Caco-2 (cell line): ENCODE results near the gene ELOVL1. TPM values are rescaled to one million over a fixed set of nuclear protein-coding genes. Genes with fewer than 3 reads are reported as not detected.

Experiments
- BruUV-seq: library from RNA; stranded (reverse); fragments of 400-500 nt; replicated peaks from 2 replicates; lab custom pipeline; 2021; lab: Mats Ljungman, UMichigan
- CTCF ChIA-PET: fragments of 300-600 bp; sonication (Branson Sonifier 250); formaldehyde crosslinking; loops from one replicate; lab custom pipeline; 2022; ENCODE audit warnings: antibody characterized with exemption; lab: Charles Lee
- POLR2A ChIA-PET: fragments of 300-600 bp; sonication (Branson Sonifier 250); formaldehyde crosslinking; loops from one replicate; lab custom pipeline; 2022; ENCODE audit warnings: antibody characterized with exemption; lab: Charles Lee
- DNase-seq, 2 experiments: peaks; one replicate each; pipeline versions ENCODE4 v3.0.0 to v3.0.0-alpha.2; 2020 to 2022
- H3K27me3 ChIP-seq: replicated peaks from 2 replicates; pipeline ENCODE4 v1.6.0; 2011; ENCODE audit warnings: low read length; ENCODE audit not compliant: control insufficient read depth, insufficient read depth
- H3K36me3 ChIP-seq: 2 replicates; pipeline ENCODE4 v1.5.1; 2011; ENCODE audit warnings: low read length; ENCODE audit not compliant: control insufficient read depth, insufficient read depth
- H3K4me1 ChIP-seq: fragments of 250-450 bp; sonication (Bioruptor Pico); 2 replicates; pipeline ENCODE4 v1.5.1; 2020; ENCODE audit warnings: mild to moderate bottlenecking
- H3K4me3 ChIP-seq: 2 replicates; pipeline ENCODE4 v1.5.1; 2011; ENCODE audit warnings: low read depth, mild to moderate bottlenecking, control low read depth, low read length
- H3K9me3 ChIP-seq: fragments of 250-450 bp; sonication (Bioruptor Pico); 2 replicates; pipeline ENCODE4 v1.5.1; 2020; ENCODE audit warnings: mild to moderate bottlenecking, moderate library complexity
- H3K27ac Mint-ChIP-seq: one replicate; pipeline ENCODE4 v1.8.0; 2022; ENCODE audit warnings: mixed read lengths; ENCODE audit not compliant: unreplicated experiment
- H3K27me3 Mint-ChIP-seq: one replicate; pipeline ENCODE4 v1.8.0; 2022; ENCODE audit warnings: mixed read lengths; ENCODE audit not compliant: insufficient read depth, unreplicated experiment
- H3K36me3 Mint-ChIP-seq: one replicate; pipeline ENCODE4 v1.8.0; 2022; ENCODE audit warnings: mild to moderate bottlenecking, mixed read lengths; ENCODE audit not compliant: insufficient read depth, unreplicated experiment
- H3K4me1 Mint-ChIP-seq: one replicate; pipeline ENCODE4 v1.8.0; 2022; ENCODE audit warnings: low read depth, mixed read lengths; ENCODE audit not compliant: unreplicated experiment
- H3K4me3 Mint-ChIP-seq: one replicate; pipeline ENCODE4 v1.8.0; 2022; ENCODE audit warnings: mild to moderate bottlenecking, moderate library complexity, mixed read lengths; ENCODE audit not compliant: unreplicated experiment
- H3K9me3 Mint-ChIP-seq: one replicate; pipeline ENCODE4 v1.8.0; 2022; ENCODE audit warnings: mixed read lengths; ENCODE audit not compliant: unreplicated experiment
- intact Hi-C: fragments of 100-400 bp; cut with micrococcal nuclease; formaldehyde crosslinking; loops from one replicate; pipeline ENCODE4 v1.10.0; 2022; ENCODE audit not compliant: unreplicated experiment
- total RNA-seq: library from RNA; stranded (reverse); gene quantifications from 2 replicates; pipeline ENCODE4 v1.2.3, GENCODE V29; 2022
- TF ChIP-seq, protein P1 (sequence below), 2 experiments: fragments of 200-600 bp in 1 of 2; IDR thresholded peaks; 1 replicate in 1 of 2; 2 replicates in 1 of 2; pipeline versions ENCODE4 v1.5.1 to v1.8.0; 2011 to 2022; ENCODE audit warnings: antibody characterized with exemption in 1 of 2, control low read depth in 1 of 2, inconsistent platforms in 1 of 2, low read depth in 1 of 2, low read length in 1 of 2, mild to moderate bottlenecking in 1 of 2, moderate library complexity in 1 of 2; ENCODE audit not compliant: insufficient read depth in 1 of 2, severe bottlenecking in 1 of 2, unreplicated experiment in 1 of 2

Gene ELOVL1
- total RNA-seq, 1 experiment from 2014 or later, result 66.8 TPM

DNA sequence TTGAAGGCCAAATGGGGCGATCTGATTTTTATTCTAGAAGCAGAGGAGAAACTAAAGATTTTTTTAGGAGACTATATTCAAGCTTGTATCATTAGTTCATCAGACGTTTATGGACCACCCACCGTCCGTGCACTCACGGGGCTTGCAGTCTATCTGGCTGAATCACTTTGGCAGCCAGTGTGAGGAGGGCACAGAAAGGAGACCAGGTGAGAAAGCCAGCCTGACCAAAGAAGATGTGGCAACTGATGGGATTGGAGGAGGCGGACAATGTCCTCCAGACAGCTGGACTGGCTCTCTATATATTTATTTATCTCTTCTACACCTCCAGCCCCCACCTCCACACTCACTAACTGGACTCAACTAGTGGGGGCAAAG is 822 bp upstream of the ELOVL1 start:
- TF ChIP-seq, protein P1, sequence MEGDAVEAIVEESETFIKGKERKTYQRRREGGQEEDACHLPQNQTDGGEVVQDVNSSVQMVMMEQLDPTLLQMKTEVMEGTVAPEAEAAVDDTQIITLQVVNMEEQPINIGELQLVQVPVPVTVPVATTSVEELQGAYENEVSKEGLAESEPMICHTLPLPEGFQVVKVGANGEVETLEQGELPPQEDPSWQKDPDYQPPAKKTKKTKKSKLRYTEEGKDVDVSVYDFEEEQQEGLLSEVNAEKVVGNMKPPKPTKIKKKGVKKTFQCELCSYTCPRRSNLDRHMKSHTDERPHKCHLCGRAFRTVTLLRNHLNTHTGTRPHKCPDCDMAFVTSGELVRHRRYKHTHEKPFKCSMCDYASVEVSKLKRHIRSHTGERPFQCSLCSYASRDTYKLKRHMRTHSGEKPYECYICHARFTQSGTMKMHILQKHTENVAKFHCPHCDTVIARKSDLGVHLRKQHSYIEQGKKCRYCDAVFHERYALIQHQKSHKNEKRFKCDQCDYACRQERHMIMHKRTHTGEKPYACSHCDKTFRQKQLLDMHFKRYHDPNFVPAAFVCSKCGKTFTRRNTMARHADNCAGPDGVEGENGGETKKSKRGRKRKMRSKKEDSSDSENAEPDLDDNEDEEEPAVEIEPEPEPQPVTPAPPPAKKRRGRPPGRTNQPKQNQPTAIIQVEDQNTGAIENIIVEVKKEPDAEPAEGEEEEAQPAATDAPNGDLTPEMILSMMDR (IDR thresholded peaks at IDR 0.05; ENCODE audit: insufficient read depth in 1 of 2, low read depth in 1 of 2, low read length in 1 of 2, severe bottlenecking in 1 of 2, unreplicated experiment in 1 of 2), result no peak
- peaks cover 34% of the 10 kb centered on the region for H3K4me1 ChIP-seq
- H3K27me3 ChIP-seq, result no peaks in the 10 kb centered on the region
- H3K4me3 Mint-ChIP-seq, result peak overlapping the region; percentile 79
- intact Hi-C loops, result loop anchor here (1.0 kb wide), 2 partner anchors 21 to 46 kb away; partner anchors contain the start of genes MED8 and SZT2
- peaks cover 3% of the 10 kb centered on the region for H3K36me3 ChIP-seq
- CTCF ChIA-PET, result interaction anchor here (0.7 to 3.1 kb wide), 3 partner anchors 10 to 142 kb away, joined by 3 to 36 read pairs (median 4); partner anchors contain the start of genes C1orf210 and CDC20
- POLR2A ChIA-PET, result interaction anchor here (0.6 to 2.8 kb wide), 9 partner anchors 8 to 282 kb away, joined by 3 to 19 read pairs (median 6); partner anchors contain the start of genes C1orf210, CDC20, MED8 and TMEM125
- H3K27me3 Mint-ChIP-seq, result no peaks in the 10 kb centered on the region
- H3K4me1 Mint-ChIP-seq, result peaks cover 25% of the 10 kb centered on the region
- BruUV-seq, result TSS peak; percentile 86
- peaks cover 24% of the 10 kb centered on the region for H3K36me3 Mint-ChIP-seq
- H3K9me3 Mint-ChIP-seq, result no peaks in the 10 kb centered on the region
- peak overlapping the region; percentile 84 for H3K27ac Mint-ChIP-seq
- no peaks in the 10 kb centered on the region for H3K9me3 ChIP-seq
- DNase-seq, result peak in 1 of 2 experiments; percentile 24
- peak overlapping the region; percentile 76 for H3K4me3 ChIP-seq

DNA sequence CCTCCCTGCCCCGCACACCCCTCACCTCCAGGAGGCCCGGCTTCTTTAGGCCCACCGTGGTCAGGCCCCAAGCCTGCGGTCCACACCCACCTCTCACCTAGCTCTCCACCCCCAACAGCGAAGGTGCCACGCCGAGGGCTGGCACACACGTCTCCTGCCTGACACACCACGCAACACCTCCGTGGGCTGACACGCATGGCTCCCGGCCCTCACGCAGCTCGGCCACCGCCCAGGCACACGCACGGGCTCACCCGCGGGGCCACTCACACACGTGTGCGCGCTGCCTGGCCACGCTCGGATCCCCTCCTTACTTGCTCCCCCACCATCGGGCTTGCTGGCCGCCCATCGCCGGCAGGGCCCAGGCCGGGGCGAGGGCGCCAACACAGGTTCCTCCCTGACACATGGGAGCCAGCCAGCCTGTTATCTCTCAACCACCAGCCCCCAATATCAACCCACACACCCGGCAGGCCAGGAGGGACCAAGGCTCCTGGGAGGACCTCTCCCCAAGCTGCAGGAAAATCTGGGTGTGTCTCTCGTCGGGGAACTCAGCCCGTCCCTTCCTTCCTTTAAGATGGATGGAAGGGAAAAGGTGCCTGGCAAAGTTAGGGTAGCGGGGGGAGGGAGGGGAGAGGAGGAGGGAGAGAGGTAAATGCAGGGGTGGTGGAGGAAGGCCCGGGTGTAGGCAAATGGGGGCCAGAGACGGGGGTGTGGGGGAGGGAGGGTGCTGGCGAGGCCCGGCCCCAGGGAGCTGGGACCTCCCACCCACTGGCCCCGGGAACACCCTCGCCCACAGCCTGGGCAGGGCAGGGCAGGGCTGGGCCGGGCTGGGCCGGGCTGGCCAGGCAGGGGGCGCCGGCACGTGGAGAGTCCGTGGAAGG is 546 bp downstream of the ELOVL1 start:
- H3K9me3 Mint-ChIP-seq, result no peaks in the 10 kb centered on the region
- peak overlapping the region; percentile 81 for H3K27ac Mint-ChIP-seq
- TSS peak; percentile 39 for BruUV-seq
- H3K27me3 Mint-ChIP-seq, result no peaks in the 10 kb centered on the region
- peaks cover 38% of the 10 kb centered on the region for H3K36me3 Mint-ChIP-seq
- peak overlapping the region; percentile 79 for H3K4me3 Mint-ChIP-seq
- H3K27me3 ChIP-seq, result no peaks in the 10 kb centered on the region
- CTCF ChIA-PET, result interaction anchor here (0.6 to 3.1 kb wide), 8 partner anchors 9 to 1501 kb away, joined by 3 to 36 read pairs (median 4); partner anchors contain the start of genes C1orf210 and CDC20
- TF ChIP-seq, protein P1 (IDR thresholded peaks at IDR 0.05; ENCODE audit: insufficient read depth in 1 of 2, low read depth in 1 of 2, low read length in 1 of 2, severe bottlenecking in 1 of 2, unreplicated experiment in 1 of 2), result no peak
- H3K4me1 ChIP-seq, result peaks cover 31% of the 10 kb centered on the region
- DNase-seq, result no peak
- H3K4me1 Mint-ChIP-seq, result peaks cover 25% of the 10 kb centered on the region
- H3K4me3 ChIP-seq, result peak overlapping the region; percentile 76
- intact Hi-C loops, result no loop called here
- no peaks in the 10 kb centered on the region for H3K9me3 ChIP-seq
- peaks cover 4% of the 10 kb centered on the region for H3K36me3 ChIP-seq
- POLR2A ChIA-PET, result interaction anchor here (0.6 to 2.8 kb wide), 10 partner anchors 9 to 161 kb away, joined by 4 to 19 read pairs (median 9); partner anchors contain the start of genes C1orf210, CDC20 and MED8

DNA sequence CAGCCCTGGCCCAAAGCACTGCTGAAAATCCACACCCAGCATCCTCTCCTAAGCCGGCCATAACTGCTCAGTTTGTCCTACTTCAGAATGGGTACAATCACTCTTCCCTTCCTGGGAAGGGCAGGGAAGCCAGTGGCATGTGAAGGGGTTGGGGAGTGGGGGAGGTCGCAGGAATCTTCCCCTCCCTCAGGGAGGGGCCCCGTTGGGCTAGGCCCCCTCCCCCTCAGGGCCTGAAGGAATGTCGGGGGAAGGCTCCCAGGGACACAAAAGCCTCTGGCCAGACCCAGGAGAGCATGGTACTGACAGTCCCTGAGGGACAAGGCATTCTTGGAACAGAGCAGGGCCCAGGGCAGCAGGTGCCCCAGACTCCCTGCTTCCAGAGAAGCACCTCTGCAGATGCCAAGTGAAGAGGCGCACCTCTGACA is 1.2 kb downstream of the ELOVL1 start:
- Mint-ChIP-seq H3K4me1 (peaks cover 29% of the 10 kb centered on the region), H3K36me3 (peaks cover 45% of the 10 kb centered on the region), H3K4me3 (peak overlapping the region; percentile 79), H3K27ac (peak overlapping the region; percentile 91), H3K9me3 (no peaks in the 10 kb centered on the region), H3K27me3 (no peaks in the 10 kb centered on the region)
- no peaks in the 10 kb centered on the region for H3K27me3 ChIP-seq
- peaks cover 4% of the 10 kb centered on the region for H3K36me3 ChIP-seq
- peak overlapping the region; percentile 76 for H3K4me3 ChIP-seq
- CTCF ChIA-PET, result interaction anchor here (3.1 kb wide), 1 partner anchor 8 kb away, joined by 36 read pairs; the partner anchor contains the start of gene CDC20
- intact Hi-C loops, result loop anchor here (1.0 kb wide), 1 partner anchor 8 kb away; the partner anchor contains the start of gene CDC20
- TF ChIP-seq, protein P1 (IDR thresholded peaks at IDR 0.05; ENCODE audit: insufficient read depth in 1 of 2, low read depth in 1 of 2, low read length in 1 of 2, severe bottlenecking in 1 of 2, unreplicated experiment in 1 of 2), result no peak
- H3K9me3 ChIP-seq, result no peaks in the 10 kb centered on the region
- peak; percentile 44 to 58 for DNase-seq
- BruUV-seq, result no TSS peak
- H3K4me1 ChIP-seq, result peaks cover 36% of the 10 kb centered on the region
- POLR2A ChIA-PET, result interaction anchor here (0.6 to 2.8 kb wide), 5 partner anchors 8 to 135 kb away, joined by 3 to 19 read pairs (median 11); partner anchors contain the start of genes C1orf210 and CDC20
